Right lobe of liver (tissue), 4 donors: Measurements from ENCODE around the gene CHI3L2.

ENCODE experiments used
- POLR2A ChIP-seq: fragments of 450-650 bp; IDR thresholded peaks from one replicate; pipeline ENCODE4 v1.6.1; 2017; ENCODE audit warnings: antibody characterized with exemption, mild to moderate bottlenecking
- TF ChIP-seq, protein P1 (sequence below), 4 donors: fragments of 200-600 bp in 3 of 4; fragments of 450-650 bp in 1 of 4; IDR thresholded peaks; one replicate each; pipeline versions ENCODE4 v1.5.1 to v1.8.0; 2016 to 2022; ENCODE audit warnings: antibody characterized with exemption in 4 of 4, mild to moderate bottlenecking in 2 of 4
- donor health status: DM: no; HTN: no; CAD: no.
- donor health status: DM: no; HTN: no; CAD: no.
- donor health status: DM: no; HTN: yes; CAD: no.

DNA sequence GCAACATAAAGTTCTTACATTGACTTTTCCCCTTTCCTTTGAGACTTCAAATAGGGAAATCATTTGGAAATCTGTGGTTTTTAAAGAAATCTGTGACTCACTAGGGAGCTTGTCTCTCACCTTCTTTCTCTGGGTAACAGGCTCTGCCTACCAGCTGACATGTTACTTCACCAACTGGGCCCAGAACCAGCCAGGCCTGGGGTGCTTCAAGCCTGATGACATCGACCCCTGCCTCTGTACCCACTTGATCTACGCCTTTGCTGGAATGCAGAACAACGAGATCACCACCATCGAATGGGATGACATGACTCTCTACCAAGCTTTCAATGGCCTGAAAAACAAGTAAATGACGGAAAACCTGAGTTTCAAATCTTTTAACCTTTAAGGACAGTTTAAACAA, 53.9 kb downstream of the CHI3L2 start:
- no peak for TF ChIP-seq POLR2A
- TF ChIP-seq, protein P1, sequence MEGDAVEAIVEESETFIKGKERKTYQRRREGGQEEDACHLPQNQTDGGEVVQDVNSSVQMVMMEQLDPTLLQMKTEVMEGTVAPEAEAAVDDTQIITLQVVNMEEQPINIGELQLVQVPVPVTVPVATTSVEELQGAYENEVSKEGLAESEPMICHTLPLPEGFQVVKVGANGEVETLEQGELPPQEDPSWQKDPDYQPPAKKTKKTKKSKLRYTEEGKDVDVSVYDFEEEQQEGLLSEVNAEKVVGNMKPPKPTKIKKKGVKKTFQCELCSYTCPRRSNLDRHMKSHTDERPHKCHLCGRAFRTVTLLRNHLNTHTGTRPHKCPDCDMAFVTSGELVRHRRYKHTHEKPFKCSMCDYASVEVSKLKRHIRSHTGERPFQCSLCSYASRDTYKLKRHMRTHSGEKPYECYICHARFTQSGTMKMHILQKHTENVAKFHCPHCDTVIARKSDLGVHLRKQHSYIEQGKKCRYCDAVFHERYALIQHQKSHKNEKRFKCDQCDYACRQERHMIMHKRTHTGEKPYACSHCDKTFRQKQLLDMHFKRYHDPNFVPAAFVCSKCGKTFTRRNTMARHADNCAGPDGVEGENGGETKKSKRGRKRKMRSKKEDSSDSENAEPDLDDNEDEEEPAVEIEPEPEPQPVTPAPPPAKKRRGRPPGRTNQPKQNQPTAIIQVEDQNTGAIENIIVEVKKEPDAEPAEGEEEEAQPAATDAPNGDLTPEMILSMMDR (IDR thresholded peaks at IDR 0.05), result no peak
